GM12878 (cell line): ENCODE results near the gene CAPN8. TPM values are rescaled to one million over a fixed set of nuclear protein-coding genes. Genes with fewer than 3 reads are reported as not detected.

Experiments
- BMI1 ChIP-seq: fragments of 450-650 bp; IDR thresholded peaks from 2 replicates; pipeline ENCODE4 v1.6.1; 2016; ENCODE audit warnings: mild to moderate bottlenecking, moderate library complexity, borderline replicate concordance
- ESRRA ChIP-seq: IDR thresholded peaks from 2 replicates; pipeline ENCODE4 v1.6.1; 2012; ENCODE audit warnings: mild to moderate bottlenecking, low read length, improper control_type of control experiment
- EZH2 ChIP-seq: IDR thresholded peaks from 2 replicates; pipeline ENCODE4 v1.6.1; 2012; ENCODE audit warnings: low read depth, mild to moderate bottlenecking, control low read depth, inconsistent platforms, low read length, borderline replicate concordance; ENCODE audit not compliant: control insufficient read depth
- GABPA ChIP-seq: IDR thresholded peaks from 2 replicates; pipeline ENCODE4 v1.6.1; 2014; ENCODE audit warnings: antibody characterized with exemption, low read depth, mild to moderate bottlenecking, inconsistent platforms
- IKZF1 ChIP-seq: fragments of 450-650 bp; conservative IDR thresholded peaks from 2 replicates; pipeline ENCODE4 v1.6.1; 2017; ENCODE audit warnings: antibody characterized with exemption, mild to moderate bottlenecking
- LARP7 ChIP-seq: fragments of 450-650 bp; IDR thresholded peaks from 2 replicates; pipeline ENCODE4 v1.6.1; 2017; ENCODE audit warnings: mild to moderate bottlenecking
- MTA2 ChIP-seq: fragments of 450-650 bp; IDR thresholded peaks from 2 replicates; pipeline ENCODE4 v1.6.1; 2016; ENCODE audit warnings: low read depth, mild to moderate bottlenecking, moderate library complexity
- MYB ChIP-seq: fragments of 150-350 bp; IDR thresholded peaks from 2 replicates; pipeline ENCODE4 v1.6.1; 2014; ENCODE audit warnings: mild to moderate bottlenecking, low read depth, low read length, borderline replicate concordance
- NR2C1 ChIP-seq: fragments of 450-650 bp; IDR thresholded peaks from 2 replicates; pipeline ENCODE4 v1.6.1; 2017; ENCODE audit warnings: antibody characterized with exemption, mild to moderate bottlenecking, moderate library complexity
- RAD21 ChIP-seq: IDR thresholded peaks from 2 replicates; pipeline ENCODE4 v1.6.1; 2011; ENCODE audit warnings: mild to moderate bottlenecking, low read depth, low read length, moderate library complexity; ENCODE audit not compliant: insufficient read depth
- RELA ChIP-seq: fragments of 450-650 bp; IDR thresholded peaks from 2 replicates; pipeline ENCODE4 v1.8.0; 2014; ENCODE audit warnings: borderline replicate concordance; ENCODE audit not compliant: partially characterized antibody
- SREBF2 ChIP-seq: IDR thresholded peaks from 2 replicates; pipeline ENCODE4 v1.6.1; 2012; ENCODE audit warnings: mild to moderate bottlenecking, low read length
- SUZ12 ChIP-seq: fragments of 200-600 bp; sonication (generic); IDR thresholded peaks from one replicate; pipeline ENCODE4 v1.6.1; 2018; ENCODE audit warnings: antibody characterized with exemption, mild to moderate bottlenecking; ENCODE audit not compliant: unreplicated experiment
- polyA plus RNA-seq, 11 experiments: library from polyadenylated mRNA; depleted of rRNA in 4 of 11; unstranded in 6 of 11; stranded (reverse) in 5 of 11; fragments of >200 nt; fragmentation: Nextera tagmentation in 4 of 11; fragmentation: Illumina TruSeq in 1 of 11; extraction: Ambion mirVana in 4 of 11; extraction: Trizol in 1 of 11; gene quantifications; 1 replicate in 1 of 11; 2 replicates in 10 of 11; pipeline versions ENCODE4 v1.2.1 to v1.2.3, GENCODE V29; 2011 to 2016; ENCODE audit warnings: inconsistent platforms in 2 of 11, missing spikeins in 2 of 11, low read depth in 1 of 11
- total RNA-seq, 4 experiments: library from RNA; depleted of rRNA in 3 of 4; stranded (reverse); fragments of >200 nt in 3 of 4; fragmentation: Illumina TruSeq in 1 of 4; extraction: Trizol in 1 of 4; gene quantifications; 2 replicates each; pipeline versions ENCODE4 v1.2.1 to v1.2.3, GENCODE V29; 2013 to 2021
- TF ChIP-seq, protein P1 (sequence below): fragments of 450-650 bp; IDR thresholded peaks from 2 replicates; pipeline ENCODE4 v1.6.1; 2017; ENCODE audit warnings: low read depth, mild to moderate bottlenecking, moderate library complexity
- TF ChIP-seq, protein P2 (sequence below): fragments of 450-650 bp; formaldehyde crosslinking; IDR thresholded peaks from 2 replicates; pipeline ENCODE4 v1.4.0; 2022; ENCODE audit warnings: mild to moderate bottlenecking, moderate library complexity
- TF ChIP-seq, protein P3 (sequence below): IDR thresholded peaks from 2 replicates; pipeline ENCODE4 v1.6.1; 2011; ENCODE audit warnings: borderline replicate concordance, low read depth, mild to moderate bottlenecking, moderate library complexity, low read length; ENCODE audit not compliant: insufficient read depth, poor library complexity, severe bottlenecking
- TF ChIP-seq, protein P4 (sequence below): IDR thresholded peaks from 2 replicates; pipeline ENCODE4 v1.6.1; 2012; ENCODE audit warnings: mild to moderate bottlenecking, low read depth, low read length

The CAPN8 gene
- total and polyA plus RNA-seq, 10 of the 15 experiments (the other 5 are each of a cell fraction or from before 2014, with no cell fraction given) = 6.4 to 30.7 (median 12.3) TPM

DNA sequence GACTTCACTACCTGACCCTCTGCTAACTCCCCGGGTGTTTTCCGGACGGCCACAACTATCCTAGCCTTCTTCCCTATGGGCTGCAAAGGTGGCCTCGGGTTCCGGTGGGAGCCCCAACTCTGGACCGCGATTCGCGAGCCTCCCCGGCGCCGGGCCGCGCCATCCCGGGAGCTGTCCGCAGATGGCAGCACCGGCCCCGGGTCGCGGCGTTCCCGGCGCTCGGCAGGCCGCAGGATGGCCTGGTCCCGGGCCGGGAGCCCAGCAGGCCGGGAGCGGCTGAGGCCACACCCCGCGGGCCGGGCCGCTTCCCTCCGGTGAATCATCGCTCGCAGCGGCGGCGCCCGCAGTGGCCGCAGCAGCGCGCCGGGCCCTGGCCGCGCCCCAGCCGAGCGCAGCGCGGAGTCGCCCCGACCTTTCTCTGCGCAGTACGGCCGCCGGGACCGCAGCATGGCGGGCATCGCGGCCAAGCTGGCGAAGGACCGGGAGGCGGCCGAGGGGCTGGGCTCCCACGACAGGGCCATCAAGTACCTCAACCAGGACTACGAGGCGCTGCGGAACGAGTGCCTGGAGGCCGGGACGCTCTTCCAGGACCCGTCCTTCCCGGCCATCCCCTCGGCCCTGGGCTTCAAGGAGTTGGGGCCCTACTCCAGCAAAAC is 46.8 kb upstream of the CAPN8 start, which contains the start of gene CAPN2 (continued):
- TF ChIP-seq SREBF2 (no peak), IKZF1 (peak; percentile 85), RELA (no peak), MYB (no peak), LARP7 (peak; percentile 85), BMI1 (no peak), MTA2 (no peak), GABPA (no peak), RAD21 (peak; percentile 45), ESRRA (no peak), NR2C1 (no peak), SUZ12 (no peak), EZH2 (no peak)
- TF ChIP-seq, protein P1, sequence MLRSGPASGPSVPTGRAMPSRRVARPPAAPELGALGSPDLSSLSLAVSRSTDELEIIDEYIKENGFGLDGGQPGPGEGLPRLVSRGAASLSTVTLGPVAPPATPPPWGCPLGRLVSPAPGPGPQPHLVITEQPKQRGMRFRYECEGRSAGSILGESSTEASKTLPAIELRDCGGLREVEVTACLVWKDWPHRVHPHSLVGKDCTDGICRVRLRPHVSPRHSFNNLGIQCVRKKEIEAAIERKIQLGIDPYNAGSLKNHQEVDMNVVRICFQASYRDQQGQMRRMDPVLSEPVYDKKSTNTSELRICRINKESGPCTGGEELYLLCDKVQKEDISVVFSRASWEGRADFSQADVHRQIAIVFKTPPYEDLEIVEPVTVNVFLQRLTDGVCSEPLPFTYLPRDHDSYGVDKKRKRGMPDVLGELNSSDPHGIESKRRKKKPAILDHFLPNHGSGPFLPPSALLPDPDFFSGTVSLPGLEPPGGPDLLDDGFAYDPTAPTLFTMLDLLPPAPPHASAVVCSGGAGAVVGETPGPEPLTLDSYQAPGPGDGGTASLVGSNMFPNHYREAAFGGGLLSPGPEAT = no peak
- TF ChIP-seq, protein P2, sequence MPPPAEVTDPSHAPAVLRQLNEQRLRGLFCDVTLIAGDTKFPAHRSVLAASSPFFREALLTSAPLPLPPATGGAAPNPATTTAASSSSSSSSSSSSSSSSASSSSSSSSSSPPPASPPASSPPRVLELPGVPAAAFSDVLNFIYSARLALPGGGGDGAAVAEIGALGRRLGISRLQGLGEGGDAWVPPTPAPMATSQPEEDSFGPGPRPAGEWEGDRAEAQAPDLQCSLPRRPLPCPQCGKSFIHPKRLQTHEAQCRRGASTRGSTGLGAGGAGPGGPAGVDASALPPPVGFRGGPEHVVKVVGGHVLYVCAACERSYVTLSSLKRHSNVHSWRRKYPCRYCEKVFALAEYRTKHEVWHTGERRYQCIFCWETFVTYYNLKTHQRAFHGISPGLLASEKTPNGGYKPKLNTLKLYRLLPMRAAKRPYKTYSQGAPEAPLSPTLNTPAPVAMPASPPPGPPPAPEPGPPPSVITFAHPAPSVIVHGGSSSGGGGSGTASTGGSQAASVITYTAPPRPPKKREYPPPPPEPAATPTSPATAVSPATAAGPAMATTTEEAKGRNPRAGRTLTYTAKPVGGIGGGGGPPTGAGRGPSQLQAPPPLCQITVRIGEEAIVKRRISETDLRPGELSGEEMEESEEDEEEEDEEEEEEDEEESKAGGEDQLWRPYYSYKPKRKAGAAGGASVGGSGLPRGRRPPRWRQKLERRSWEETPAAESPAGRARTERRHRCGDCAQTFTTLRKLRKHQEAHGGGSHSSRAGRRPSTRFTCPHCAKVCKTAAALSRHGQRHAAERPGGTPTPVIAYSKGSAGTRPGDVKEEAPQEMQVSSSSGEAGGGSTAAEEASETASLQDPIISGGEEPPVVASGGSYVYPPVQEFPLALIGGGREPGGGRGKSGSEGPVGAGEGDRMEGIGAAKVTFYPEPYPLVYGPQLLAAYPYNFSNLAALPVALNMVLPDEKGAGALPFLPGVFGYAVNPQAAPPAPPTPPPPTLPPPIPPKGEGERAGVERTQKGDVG (CRISPR knock-in tag) = no peak
- TF ChIP-seq, protein P3, sequence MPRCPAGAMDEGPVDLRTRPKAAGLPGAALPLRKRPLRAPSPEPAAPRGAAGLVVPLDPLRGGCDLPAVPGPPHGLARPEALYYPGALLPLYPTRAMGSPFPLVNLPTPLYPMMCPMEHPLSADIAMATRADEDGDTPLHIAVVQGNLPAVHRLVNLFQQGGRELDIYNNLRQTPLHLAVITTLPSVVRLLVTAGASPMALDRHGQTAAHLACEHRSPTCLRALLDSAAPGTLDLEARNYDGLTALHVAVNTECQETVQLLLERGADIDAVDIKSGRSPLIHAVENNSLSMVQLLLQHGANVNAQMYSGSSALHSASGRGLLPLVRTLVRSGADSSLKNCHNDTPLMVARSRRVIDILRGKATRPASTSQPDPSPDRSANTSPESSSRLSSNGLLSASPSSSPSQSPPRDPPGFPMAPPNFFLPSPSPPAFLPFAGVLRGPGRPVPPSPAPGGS = no peak
- TF ChIP-seq, protein P4, sequence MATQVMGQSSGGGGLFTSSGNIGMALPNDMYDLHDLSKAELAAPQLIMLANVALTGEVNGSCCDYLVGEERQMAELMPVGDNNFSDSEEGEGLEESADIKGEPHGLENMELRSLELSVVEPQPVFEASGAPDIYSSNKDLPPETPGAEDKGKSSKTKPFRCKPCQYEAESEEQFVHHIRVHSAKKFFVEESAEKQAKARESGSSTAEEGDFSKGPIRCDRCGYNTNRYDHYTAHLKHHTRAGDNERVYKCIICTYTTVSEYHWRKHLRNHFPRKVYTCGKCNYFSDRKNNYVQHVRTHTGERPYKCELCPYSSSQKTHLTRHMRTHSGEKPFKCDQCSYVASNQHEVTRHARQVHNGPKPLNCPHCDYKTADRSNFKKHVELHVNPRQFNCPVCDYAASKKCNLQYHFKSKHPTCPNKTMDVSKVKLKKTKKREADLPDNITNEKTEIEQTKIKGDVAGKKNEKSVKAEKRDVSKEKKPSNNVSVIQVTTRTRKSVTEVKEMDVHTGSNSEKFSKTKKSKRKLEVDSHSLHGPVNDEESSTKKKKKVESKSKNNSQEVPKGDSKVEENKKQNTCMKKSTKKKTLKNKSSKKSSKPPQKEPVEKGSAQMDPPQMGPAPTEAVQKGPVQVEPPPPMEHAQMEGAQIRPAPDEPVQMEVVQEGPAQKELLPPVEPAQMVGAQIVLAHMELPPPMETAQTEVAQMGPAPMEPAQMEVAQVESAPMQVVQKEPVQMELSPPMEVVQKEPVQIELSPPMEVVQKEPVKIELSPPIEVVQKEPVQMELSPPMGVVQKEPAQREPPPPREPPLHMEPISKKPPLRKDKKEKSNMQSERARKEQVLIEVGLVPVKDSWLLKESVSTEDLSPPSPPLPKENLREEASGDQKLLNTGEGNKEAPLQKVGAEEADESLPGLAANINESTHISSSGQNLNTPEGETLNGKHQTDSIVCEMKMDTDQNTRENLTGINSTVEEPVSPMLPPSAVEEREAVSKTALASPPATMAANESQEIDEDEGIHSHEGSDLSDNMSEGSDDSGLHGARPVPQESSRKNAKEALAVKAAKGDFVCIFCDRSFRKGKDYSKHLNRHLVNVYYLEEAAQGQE = no peak
